Measurements from ENCODE around the gene EFCAB5. TPM values are rescaled to one million over a fixed set of nuclear protein-coding genes. Genes with fewer than 3 reads are reported as not detected.

Gene EFCAB5
- not detected in 2 replicates for total RNA-seq

DNA sequence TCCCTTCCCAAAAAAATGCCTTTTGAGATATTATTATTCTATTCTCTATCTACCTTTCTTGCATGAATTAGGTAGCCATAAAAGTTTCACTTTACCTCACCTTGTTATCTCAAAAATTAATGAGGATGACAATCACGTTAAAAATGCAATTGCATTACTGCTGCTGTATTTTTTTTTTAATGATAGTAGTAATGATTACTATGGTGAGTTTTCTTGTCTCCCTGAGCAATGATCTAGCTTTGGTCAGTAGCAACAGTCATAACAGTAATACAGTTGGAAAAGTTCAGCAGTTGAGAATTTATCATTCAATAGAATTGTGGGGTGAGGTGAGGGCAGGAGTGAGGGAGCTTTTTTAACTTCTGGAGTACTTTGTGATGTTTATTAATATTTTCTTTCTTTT, at the start of gene EFCAB5:
Gene EFCAB5, plus strand, starts transcription at position 301 of the 400 bp plus-strand sequence. CDS start 163 bp downstream, outside the sequence.

DNA sequence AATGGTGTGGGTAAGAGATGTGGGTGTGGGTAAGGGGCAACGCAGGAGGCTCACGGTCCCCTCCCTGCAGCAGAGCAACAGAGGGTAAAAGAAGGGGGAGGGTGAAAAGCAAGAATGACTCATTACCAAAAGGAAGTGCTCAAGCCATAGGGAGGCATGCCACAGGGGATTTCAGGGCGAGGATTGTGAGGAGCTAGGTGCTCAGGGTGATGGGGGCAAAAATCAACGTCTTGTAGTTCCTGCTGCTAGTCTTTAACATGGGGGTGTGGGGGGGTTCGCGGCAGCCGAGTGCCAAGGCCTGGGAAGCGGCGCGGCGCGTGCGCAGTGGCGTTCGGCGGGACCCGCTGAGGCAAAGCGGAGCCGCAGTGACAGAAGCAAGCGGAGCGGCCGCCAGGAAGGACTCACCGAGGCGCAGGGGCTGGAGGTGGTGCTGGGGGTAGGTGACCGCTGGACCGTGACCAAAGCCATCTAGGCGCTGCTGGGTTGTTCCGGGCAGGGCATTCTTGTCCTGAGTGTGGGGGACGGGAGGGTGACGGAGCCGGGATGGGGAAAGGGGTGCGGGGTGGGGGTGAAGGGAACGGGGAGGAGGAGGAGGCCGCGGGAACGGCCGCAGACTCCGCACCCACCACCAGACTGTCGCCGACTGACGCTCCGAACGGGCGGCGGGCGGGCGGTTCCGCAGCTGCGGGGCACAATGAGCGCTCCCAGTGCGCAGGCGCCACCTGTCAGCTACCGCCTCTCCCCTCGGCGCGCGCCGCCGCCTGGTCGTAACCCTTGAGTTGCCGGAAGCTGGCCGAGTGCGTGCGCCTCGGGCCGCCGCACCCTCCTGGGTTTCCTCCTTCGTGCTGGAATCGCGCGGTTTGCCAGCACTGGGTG, 11.7 kb upstream of the EFCAB5 start, which contains the start of gene SSH2:
Gene SSH2, minus strand, starts transcription at position 696 of the 876 bp plus-strand sequence. Its CDS starts 228 bp downstream, at position 468.

DNA sequence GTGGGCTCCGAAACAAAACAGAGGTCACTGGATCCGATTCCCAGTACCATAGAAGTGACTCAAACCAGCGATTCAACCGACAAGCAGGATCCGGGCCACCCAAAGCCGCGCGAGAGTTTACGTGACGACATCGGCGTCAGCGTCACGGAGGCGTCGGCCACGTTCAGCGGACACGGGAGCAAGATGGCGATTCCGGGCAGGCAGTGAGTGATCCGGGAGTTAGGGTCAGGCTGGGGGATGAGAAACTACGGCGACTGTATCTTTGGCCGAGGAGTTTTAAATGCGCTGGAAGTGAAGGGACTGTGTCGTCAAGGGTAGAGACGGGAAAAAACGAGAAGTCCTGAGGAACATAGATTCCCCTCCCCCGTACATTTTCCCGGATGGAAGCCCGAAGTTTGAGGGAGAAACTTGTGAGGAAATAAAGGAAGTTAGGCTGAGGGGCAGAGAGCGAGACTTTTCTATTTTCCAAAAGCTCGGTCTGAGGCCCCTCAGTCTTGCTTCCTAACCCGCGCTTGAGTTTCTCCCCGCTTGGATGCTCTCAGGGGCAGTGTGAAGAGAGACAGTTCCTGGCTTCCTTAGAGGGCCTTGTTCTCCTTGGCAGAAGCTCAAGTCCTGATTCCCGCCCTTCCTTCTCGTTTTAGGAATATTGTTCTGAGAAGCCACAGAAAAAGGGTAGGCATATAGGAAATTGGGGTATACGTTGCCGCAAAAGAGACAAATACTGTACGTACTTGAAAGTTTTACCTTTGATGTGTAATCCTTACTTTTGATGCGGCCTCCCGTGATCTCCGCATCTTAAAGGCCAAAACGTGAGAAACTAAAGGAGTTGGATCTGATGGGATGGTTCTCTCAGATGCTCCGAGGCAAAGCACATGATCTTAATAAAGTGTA, 175.5 kb downstream of the EFCAB5 start, which contains the start of gene NSRP1:
Gene NSRP1, plus strand, starts transcription at position 156 of the 891 bp plus-strand sequence. Its CDS starts 28 bp downstream, at position 184.

Other genes with a start within 250 kb of the EFCAB5 start
- 5.4 and 6.2 TPM in 2 replicates for gene SSH2, start 11.4 kb upstream of the EFCAB5 start, total RNA-seq
- 6.2 and 6.4 TPM in 2 replicates for gene NSRP1, start 175.2 kb downstream of the EFCAB5 start, total RNA-seq